ENCODE data around the gene OTOA.
"Not testable (repeated sequence)": the region's sequence is repeated elsewhere in the genome, so short reads cannot be mapped to it uniquely, and the experiment has no call there.

The OTOA gene

GRCh38 chr16:21647562-21648164 lies 16.1 kb upstream of the OTOA start:
- no peaks in the 10 kb centered on the region for H3K27me3 ChIP-seq
- no peaks in the 10 kb centered on the region for H3K4me1 ChIP-seq
- intact Hi-C loops (cut with DNase I; ENCODE audit: low total_unique reads), result no loop called here
- H3K27ac ChIP-seq, result no peak overlapping the region
- no peaks in the 10 kb centered on the region for H3K9me3 ChIP-seq
- H3K36me3 ChIP-seq, result no peaks in the 10 kb centered on the region
- no peak for TF ChIP-seq CTCF (IDR thresholded peaks at IDR 0.05)
- no peak for DNase-seq
- H3K4me3 ChIP-seq, result no peak overlapping the region

- intact Hi-C loops (cut with DNase I; ENCODE audit: low total_unique reads); H3K27ac ChIP-seq; H3K4me1 ChIP-seq; H3K4me3 ChIP-seq; H3K27me3 ChIP-seq; H3K36me3 ChIP-seq; DNase-seq; H3K9me3 ChIP-seq: not testable (repeated sequence)
Measured at GRCh38 chr16:21649826-21650406, 13.9 kb upstream of the OTOA start.

DNA sequence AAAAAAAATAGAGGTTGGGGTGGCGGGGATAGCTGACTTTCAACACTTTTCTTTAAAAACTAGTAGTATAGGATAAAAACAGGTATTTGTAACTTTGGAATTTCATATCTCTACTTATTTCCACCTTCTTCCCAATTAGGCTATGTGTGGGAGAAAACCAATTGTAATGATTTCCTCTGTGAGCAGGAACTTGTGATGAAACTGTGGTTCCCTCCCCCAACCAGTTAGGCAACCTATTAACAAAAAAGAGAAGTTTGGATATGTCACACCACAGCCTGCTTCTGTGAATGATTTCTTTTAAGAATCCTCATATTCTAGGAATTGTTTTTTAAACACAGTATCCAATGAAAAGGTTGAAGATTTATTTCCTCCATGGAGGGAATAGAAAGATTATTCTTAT lies 13.2 kb upstream of the OTOA start:
- Histone ChIP-seq H3K36me3 (peaks cover 0 to 5% (median 2%) of the 10 kb centered on the region in 3 donors), H3K27me3 (no peaks in the 10 kb centered on the region), H3K4me1 (no peaks in the 10 kb centered on the region), H3K4me3 (no peak overlapping the region), H3K9me3 (no peaks in the 10 kb centered on the region), H3K27ac (no peak overlapping the region)
- DNase-seq, result peak in 1 of 2 donors; percentile 52
- TF ChIP-seq CTCF (IDR thresholded peaks at IDR 0.05), result no peak
- intact Hi-C loops (cut with DNase I; ENCODE audit: low total_unique reads), result no loop called here

GRCh38 chr16:21651515-21651914 lies 12.3 kb upstream of the OTOA start:
- no peak for TF ChIP-seq CTCF (IDR thresholded peaks at IDR 0.05)

DNA sequence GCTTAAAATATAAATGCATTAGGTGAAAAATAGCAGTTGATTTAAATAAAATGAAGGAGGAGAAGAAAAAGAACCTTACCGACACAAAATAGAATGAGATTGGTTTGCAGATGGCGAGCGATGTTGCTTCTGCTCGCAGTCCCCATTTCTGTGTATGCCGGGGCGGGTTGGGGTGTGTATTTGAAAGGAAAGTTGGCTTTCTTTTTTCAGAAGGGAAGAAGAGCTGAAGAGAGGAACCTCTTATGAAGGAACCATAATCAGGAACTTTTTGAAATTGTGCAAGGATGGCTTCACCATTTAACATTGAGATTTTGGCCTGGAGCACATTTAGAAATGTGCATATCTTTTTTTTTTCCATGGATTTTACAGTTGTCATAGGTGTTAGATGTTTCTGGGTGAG lies 11.3 kb upstream of the OTOA start, which contains the start of gene IGSF6:
Gene IGSF6, minus strand, starts transcription at position 156 of the 400 bp plus-strand sequence. Its CDS starts 10 bp downstream, at position 146.
- Histone ChIP-seq H3K27ac (no peak within 1 kb of the TSS), H3K4me3 (no peak within 1 kb of the TSS), H3K36me3 (peaks cover 0 to 8% (median 2%) of the 10 kb centered on the region in 3 donors), H3K9me3 (no peaks in the 10 kb centered on the region), H3K27me3 (no peaks in the 10 kb centered on the region), H3K4me1 (no peaks in the 10 kb centered on the region)
- peak in 1 of 2 donors; percentile 43 for DNase-seq
- intact Hi-C loops (cut with DNase I; ENCODE audit: low total_unique reads), result no loop called here
- no peak for TF ChIP-seq CTCF (IDR thresholded peaks at IDR 0.05)

More at GRCh38 chr16:21651515-21651914, 12.3 kb upstream of the OTOA start:
- Histone ChIP-seq H3K9me3 (no peaks in the 10 kb centered on the region), H3K27ac (no peak overlapping the region), H3K4me3 (peak overlapping the region in 1 of 2 donors; percentile 20), H3K36me3 (peaks cover 0 to 8% (median 2%) of the 10 kb centered on the region in 3 donors), H3K27me3 (no peaks in the 10 kb centered on the region), H3K4me1 (no peaks in the 10 kb centered on the region)
- DNase-seq, result no peak
- intact Hi-C loops (cut with DNase I; ENCODE audit: low total_unique reads), result no loop called here

GRCh38 chr16:21653571-21653970 lies 10.2 kb upstream of the OTOA start:
- no peak overlapping the region for H3K27ac ChIP-seq
- no peaks in the 10 kb centered on the region for H3K9me3 ChIP-seq
- DNase-seq, result no peak
- no peaks in the 10 kb centered on the region for H3K27me3 ChIP-seq
- peaks cover 0 to 8% (median 2%) of the 10 kb centered on the region in 3 donors for H3K36me3 ChIP-seq
- H3K4me1 ChIP-seq, result no peaks in the 10 kb centered on the region
- intact Hi-C loops (cut with DNase I; ENCODE audit: low total_unique reads), result no loop called here
- TF ChIP-seq CTCF (IDR thresholded peaks at IDR 0.05), result no peak
- H3K4me3 ChIP-seq, result no peak overlapping the region

All from tibial artery (tissue), 4 donors.